Stimulated activated CD8-positive, alpha-beta memory T cell treated with anti-CD3 and anti-CD28 coated beads, Interleukin-4, amount 100 ng/mL, for 48 hours (primary cell): Measurements from ENCODE around the gene HYAL4.

Source experiments
- DNase-seq: peaks from one replicate; pipeline ENCODE4 v3.0.0-alpha.2; 2020

Gene HYAL4

DNA sequence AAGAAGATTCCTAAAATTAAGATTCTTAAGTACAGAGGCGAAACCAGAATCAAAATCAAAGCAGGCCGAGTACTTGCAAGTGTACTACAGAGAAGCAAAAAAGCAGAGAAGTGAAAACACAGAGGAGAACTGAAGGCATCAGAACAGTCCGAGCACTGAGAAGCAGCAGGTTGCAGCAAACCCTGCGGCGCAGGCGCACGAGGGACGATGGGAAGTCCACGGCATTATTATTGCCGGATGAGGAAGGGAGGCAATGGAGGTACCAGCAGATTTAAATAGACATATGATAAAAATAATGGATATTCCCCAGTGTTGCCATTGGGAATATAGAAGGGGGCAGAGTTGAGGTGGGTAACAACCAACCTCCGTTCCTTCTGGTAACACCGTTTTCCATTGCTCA, 72.9 kb downstream of the HYAL4 start:
- DNase-seq, result no peak

DNA sequence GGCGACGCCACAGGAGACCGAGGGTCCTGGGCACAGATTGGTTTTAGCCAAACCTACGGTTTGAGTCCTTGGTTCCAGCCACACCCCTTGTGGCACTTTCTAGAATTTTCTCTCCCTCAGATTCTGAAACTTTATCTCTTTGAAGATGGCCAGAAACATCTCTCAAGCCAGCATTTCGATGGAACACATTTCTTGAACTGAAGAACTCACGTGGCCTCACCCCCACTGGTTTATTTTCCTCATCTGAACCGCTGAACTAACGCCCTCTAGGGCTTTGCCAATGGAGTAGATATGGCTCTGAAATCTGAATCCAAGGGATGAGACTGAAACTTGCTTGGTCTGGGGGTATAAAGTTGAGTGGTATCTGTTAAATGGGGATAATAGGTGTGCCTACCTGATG, 73.3 kb downstream of the HYAL4 start:
- DNase-seq, result no peak

DNA sequence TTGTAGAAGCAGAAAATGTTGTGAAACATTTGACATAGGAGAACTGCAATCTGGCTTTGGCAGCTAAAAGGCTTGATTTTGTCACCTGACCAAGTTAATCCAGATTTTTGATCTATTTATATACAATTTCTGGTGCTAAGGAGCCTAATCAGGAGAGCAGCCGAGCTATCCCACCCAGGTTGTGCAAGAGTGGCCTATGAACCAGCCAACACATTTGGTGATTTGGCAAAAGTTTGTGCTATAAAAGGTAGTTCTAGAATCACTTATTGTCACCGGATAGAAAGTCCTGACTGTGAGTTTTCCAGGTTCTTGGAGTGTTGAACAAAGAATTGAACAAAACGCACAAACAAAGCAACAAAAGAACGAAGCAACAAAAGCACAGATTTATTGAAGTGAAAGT, 78.6 kb downstream of the HYAL4 start:
- no peak for DNase-seq

GRCh38 chr7:123924941-123925340, 80.0 kb downstream of the HYAL4 start, which contains the start of gene SPAM1:
TSS of gene SPAM1 (plus strand) at chr7:123925241. CDS start at chr7:123953571, 28,330 bp downstream.
- DNase-seq, result no peak
